GM19193 (cell line): ENCODE results near the gene NIN.

Experiments
- POLR2A ChIP-seq: IDR thresholded peaks from 4 replicates; pipeline ENCODE4 v1.6.1; 2011; ENCODE audit not compliant: insufficient read depth, insufficient read length; ENCODE audit errors: extremely low read depth

NIN gene

DNA sequence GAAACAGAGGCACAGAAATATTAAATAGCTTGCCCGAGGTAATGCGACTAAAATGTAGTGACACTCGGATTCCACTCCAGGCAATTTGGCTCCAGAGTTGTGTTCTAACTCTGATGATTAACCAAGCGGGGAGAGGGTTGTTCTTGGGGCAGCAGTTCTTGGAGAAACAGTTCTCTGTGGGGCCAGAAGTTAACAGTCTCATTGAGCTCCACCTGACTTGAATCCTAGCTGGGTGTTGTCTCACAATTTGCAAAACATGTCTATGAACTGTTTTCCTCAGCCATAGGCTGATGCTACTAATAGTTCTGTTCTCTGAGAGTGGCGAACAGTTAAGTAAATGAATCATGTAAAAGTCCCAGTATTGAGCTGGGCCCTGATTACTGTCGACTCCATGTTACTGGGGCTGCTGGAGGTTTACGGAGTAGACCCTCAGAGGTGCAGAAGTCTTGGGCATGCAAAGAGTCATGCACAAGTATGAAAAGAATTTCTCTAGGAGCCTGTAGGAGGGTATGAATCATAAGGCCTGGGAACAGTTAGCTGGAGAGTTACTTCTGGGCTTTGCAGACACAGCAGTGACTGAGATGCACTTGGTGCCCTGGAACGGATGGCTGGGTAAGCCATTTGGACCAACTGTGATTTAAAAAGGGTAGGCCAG lies 15.4 kb upstream of the NIN start:
- no peak for TF ChIP-seq POLR2A

GRCh38 chr14:50845166-50845565 lies 14.2 kb upstream of the NIN start:
- no peak for TF ChIP-seq POLR2A

DNA sequence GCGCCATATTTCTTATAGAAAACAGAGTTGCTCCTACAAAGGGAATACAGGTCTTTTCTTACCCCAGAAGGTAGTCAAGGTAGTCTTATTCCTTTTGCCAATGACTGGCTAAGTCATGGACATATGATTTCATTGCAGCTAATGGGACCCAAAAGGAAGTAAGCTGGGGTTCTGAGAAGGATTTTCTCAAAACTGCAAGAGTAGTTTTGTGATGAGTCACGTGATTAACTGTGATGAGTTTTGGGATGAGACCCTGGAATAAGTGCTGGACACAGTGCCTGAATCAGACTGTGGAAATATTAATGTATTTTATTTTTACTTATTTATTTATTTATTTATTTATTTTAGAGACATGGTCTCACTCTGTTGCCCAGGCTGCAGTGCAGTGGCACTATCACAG lies 13.4 kb upstream of the NIN start:
- no peak for TF ChIP-seq POLR2A

DNA sequence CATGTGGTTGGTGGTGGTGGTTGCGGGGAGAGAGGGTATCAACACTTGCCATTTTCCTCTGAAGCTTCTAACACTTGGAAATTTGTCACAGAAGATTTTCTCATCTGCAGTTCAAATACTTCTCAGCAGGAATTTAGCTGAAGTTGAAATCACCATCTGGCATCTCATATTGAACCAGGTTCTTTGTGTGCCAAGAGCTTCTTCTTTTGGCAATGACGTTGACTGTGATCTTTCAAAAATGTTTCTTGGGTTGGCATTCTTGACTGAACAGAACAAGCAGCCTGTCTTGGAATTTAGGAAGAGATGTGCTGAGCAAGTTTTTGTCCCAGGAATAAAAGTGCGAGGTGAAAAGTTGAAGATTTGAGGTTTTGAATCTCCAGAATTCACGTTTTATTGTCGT lies 8.7 kb upstream of the NIN start:
- TF ChIP-seq POLR2A = no peak

GRCh38 chr14:50839048-50839447 lies 8.1 kb upstream of the NIN start:
- TF ChIP-seq POLR2A = no peak

- TF ChIP-seq POLR2A = no peak
Measured at GRCh38 chr14:50837850-50838470, 7.0 kb upstream of the NIN start.

- no peak for TF ChIP-seq POLR2A
Measured at GRCh38 chr14:50837271-50837670, 6.3 kb upstream of the NIN start.

- TF ChIP-seq POLR2A = no peak
Measured at GRCh38 chr14:50836515-50836914, 5.6 kb upstream of the NIN start.

DNA sequence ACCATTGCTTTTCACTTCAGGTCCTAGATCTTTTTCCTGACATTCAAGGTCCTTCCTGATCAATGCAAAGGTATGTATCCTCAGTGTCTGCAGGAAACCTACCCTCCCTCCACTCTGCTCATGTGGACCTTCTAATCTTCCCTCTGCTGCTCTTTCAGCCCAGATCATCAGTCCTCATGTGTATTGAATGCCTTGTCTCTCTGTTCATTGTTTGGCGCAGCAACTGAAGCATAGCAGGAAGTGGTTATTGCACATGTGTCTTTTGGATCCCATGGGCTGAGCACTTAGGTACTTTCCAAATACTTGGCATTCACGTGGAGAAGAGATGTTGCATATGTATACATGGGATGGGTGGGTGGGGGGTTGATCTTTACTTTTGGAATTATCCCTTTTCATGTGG lies 4.3 kb upstream of the NIN start:
- TF ChIP-seq POLR2A = no peak

GRCh38 chr14:50834802-50835276 lies 3.9 kb upstream of the NIN start:
- no peak for TF ChIP-seq POLR2A

- no peak for TF ChIP-seq POLR2A
Measured at GRCh38 chr14:50832935-50833630, 2.1 kb upstream of the NIN start.

DNA sequence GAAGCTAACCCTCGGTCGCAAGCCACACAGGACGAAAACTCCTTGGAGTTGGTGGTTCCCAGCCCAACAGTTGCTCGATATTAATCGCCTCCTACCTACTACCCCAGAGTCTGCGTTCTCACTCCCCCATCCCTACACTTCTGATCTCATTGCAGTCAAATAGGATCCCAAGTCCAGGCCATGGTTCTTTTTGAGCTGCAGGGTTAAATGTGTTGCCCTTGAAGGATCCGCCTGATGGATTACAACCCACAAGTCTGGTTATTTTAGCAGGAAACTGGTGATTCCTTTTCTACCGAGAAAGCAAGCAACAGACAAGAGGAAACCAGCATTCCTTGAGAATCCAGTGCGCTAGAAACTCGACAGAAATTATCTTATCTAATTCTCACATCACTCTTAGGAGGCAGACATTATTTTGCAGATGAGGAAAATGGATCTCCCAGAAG lies 785 bp upstream of the NIN start:
- TF ChIP-seq POLR2A = no peak

GRCh38 chr14:50830044-50830931 lies 674 bp downstream of the NIN start:
- no peak for TF ChIP-seq POLR2A

DNA sequence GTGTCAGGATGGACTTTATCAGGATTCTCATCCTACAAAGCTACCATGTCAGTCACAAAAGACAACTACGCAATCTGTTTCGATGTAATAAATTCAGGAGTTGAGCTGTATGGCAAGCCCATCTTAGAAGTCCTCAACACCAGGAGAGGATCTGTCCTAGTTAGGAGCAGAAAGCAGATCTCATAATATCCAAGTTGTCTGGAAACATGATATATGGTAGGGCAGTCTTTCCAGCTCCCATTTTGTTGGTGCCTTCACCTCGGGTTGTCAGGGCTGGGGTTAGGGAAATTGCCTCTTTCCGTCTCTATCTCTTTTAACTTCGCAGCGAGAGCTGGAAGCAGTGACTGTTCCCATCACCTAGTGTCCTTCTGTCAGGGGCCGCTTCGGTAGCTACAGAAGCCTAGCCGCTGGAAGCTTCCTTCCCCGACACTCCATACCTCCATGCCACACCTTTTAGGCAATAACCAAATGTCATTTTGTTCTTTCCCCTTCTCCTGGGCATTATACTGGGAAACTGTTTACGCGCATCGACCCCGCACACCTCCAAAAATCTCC lies 1.4 kb downstream of the NIN start:
- TF ChIP-seq POLR2A = no peak
